Hematopoietic multipotent progenitor cell treated with erythropoietin and hydrocortisone succinate and interleukin-3 and kit ligand, for 6 days (in vitro differentiated cells): ENCODE data around the gene DPM1.

Experiments used
- DNase-seq: peaks from one replicate; pipeline ENCODE4 v3.0.0-alpha.2; 2015

DPM1 gene

DNA sequence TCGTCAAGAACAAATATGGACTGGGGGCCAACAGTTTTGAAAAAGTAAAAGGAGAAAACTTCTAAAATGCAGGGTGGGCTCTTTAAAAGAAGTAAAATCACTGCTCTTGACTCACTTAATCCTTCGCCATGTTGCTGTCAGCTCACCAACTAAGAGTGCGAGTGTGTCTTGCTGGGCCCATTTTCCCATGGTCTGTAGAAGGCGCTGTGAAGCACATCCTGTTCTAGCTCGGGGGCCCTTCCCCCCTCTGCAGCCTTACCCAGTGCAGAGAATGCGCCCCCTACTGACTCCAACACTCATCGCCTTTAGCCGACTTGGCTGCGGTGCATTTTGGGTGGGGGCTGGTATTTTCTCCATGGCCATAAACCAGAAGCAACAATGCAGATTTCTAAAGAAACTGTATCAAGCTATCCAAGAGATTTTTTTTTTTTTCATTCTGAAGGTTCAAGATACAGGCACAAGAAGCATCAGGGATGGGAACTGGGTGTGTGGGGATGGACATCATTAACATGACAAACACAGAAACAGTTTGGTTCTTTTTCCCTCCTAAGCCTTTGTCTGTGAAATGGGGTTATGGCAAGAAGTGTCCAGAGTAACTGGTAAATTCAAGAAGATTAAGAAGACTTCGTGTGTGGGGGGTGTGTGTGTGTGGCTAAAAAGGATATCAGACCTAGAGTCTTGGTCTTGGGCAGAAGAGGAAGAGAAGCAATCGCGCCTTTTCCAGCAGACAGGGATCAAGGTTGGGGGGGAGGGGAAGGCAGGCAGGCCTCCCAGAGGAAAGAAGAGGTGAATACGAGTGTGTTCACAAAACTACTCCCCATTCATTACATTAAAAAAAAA is 28.8 kb downstream of the DPM1 start:
- peak; percentile 99 for DNase-seq

DNA sequence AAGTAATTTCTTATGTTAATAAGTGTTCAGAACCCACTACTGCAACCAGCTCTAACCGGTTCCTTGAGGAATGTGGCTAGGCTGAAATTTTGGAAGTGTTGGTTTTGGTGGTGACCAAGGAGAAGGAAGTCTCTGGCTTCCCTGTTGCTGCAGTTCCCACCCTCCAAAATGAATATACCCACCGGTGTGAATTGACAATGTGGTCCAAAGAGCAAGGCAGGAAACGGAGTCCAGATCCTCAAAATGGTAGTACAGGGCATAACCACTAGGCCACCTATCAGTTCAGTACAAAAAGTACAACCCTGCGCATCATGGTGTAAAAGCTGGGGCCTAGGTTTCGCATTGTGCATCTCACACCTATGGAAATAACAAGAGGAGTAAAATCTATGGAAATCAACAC is 29.9 kb downstream of the DPM1 start:
- no peak for DNase-seq

DNA sequence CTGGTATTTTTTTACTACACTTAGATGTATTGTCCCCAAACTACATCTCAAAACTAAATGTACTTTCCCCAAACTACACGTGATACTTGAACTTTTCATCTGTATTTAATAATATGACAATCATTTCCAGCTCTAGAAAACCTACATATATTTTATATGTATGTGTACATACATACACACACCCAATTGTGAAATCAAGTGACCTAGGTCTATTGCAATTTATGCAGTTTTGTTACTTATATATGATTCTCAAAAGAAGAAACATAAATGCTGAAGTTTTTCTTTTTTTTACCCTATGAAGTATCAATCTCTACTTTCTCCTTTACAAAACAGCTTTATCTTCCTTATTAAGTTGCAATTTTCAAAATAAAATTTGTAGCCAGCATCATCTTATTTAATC is 31.8 kb downstream of the DPM1 start:
- no peak for DNase-seq

DNA sequence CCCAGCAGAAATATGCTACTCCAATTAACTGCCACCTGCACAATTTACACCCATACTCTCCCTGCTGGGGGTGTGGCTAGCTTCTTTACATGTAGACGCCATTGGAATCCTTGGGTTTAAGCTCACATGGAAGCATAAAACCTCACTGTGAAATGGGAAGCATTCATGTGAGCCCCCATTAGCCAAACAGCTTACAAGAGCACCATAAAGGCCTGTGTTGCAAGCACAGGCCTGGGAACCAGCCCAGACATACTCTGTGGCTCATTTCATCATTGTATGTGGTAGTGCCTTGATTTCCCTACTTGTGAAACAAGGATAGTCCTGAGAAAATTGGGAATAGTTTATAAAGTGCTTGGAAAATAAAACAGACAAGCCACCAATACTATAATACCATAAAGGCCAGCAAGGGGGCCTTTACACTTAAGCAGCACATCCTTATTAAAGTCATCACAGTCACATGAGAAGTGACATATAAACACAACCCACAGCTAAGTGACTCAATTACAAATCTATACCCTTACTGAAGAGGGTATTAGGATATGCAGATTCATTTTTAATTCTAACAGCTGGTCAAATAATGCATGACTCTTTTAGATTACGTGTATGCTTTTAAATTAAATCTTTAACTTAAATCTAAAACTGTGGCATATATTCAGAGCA is 33.9 kb downstream of the DPM1 start:
- no peak for DNase-seq

DNA sequence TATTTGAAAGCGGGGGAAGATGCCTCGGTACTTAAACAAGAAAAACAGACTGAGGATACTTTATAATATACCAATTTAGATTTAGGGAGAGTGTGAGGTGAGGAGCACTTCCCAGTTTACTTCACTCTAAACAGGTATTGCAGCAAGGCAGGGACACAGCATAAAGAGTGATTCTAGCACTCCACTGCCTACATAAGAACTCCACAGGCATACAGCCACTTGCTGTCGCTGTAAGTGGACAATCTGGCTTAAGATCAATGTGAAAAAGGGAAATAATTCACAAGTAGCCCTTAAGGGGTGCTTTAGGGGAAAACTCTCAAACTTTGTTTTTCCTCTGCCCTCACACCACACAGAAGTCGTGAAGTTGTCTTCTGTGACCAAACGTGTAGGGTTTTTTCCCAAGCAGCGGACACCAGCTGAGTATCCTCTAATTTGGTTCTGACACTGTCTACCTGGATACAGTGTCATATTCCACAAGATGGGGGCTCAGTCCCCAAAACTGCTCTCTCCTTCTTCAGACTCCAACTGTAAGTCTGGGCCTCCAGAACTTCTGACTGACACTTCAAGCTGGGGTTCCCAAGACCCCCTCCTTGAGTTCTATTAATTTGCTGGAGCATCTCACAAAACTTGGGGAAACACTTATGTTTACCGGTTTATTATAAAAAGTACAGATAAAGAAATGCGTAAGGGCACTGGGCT is 36.4 kb downstream of the DPM1 start:
- no peak for DNase-seq

DNA sequence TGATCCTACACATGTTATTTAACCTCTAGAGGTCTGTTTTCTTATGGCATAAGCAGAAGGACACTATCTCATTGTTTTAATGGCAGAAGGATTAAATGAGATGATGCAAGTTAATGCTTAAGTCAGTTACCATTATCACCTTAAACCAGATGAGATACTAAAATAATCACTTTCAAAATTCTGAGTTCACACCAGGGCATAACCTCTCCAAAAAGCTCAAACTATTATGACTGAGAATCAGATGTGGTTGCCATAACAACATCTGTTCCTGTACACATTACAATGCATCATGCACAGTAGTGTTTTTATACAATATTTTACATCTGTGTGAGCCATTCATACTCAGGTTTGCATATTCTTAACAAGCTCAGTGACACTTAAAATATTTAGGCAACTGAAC is 37.3 kb downstream of the DPM1 start:
- DNase-seq = peak; percentile 64

DNA sequence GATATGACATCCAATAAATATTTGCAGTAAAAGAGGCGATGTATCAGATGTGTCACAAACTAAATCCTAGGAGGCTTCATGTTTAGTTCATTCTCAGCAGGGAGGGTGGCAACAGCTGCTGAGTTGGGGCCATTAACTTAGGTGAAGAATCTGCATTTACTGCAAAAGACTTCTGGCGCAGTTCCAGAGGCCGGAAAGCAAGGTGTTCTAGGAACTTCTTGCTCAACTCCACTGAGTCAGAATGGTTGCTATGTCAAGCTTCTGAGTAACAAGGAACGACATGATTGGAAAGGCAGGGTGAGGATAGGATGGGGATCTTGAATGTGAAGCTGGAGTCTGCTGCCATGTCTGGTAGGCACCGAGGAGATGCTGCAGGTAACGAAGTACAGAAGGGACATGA is 38.8 kb downstream of the DPM1 start:
- no peak for DNase-seq

DNA sequence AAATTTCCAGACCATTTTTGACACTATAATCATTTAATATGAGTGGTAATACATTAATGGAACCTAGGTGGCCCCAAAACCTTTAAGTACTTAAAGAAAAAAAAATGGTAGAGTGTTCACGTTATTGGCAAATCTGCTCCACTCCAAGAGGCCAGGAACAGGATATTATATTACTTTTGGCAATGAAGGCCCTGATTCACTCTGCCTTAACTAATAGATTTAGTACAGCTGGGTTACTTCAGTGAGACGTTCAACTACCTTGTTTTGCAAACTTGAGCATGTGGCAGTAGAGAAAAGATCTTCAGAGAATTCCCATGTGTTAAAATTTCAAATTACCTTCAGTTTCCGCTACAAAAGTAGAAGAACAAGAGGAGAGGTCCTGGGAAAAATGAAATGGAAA is 39.9 kb downstream of the DPM1 start:
- DNase-seq = no peak

DNA sequence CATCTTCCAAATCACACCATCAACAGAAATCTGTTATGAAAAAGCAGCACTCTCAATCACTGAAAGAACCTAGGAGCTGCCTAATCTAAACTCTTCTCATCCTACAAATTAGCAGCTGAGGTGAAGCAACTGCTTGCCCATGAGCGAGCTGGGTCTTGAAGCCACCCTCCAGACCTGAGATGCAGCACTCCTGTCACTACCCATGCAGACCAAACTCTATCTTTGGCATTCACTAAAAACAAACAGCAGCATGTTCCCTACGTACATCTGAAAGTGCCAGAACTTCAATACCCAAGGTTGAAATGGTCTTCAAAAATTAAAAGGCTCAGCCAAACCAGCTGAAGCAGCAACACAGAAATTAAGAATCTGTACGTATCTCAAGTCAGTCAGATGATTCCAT is 41.4 kb downstream of the DPM1 start:
- DNase-seq = no peak

DNA sequence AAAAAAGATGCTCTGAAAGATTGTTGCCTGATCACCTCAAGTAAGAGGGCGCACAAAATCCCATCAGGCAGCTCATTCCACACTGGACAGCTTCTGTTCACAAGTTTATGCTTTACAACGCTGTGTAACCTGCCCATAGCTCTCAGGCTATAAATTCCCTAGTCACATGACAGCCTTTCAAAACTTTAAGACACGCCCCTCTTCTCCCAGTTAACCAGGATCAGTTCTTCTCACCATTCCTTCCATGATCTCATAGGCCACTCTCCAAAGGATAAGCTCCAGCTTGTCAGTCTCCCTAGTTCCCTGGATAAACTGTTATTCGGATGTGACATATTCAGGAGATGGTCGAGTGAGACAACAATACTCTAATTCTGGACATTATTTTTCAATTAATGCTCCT is 42.1 kb downstream of the DPM1 start:
- no peak for DNase-seq

DNA sequence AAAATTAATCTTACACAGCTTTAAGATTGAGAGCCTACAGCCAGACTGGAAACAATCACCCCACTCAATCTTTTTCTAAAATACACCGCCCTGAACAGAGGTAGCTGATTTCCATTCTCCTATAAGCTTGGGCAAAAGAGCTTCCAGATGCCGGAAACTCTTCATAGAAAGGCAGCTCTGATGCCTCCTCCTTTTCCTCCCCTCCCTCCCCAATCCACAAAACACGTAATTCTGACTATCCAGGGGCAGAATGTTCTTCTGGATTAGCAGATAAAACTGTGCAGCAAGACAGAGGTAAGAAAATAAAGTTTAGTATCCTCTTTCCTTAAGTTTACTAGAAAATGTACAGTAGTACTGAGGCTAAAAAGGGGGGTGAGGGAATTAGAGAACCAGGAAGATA is 42.9 kb downstream of the DPM1 start:
- no peak for DNase-seq

DNA sequence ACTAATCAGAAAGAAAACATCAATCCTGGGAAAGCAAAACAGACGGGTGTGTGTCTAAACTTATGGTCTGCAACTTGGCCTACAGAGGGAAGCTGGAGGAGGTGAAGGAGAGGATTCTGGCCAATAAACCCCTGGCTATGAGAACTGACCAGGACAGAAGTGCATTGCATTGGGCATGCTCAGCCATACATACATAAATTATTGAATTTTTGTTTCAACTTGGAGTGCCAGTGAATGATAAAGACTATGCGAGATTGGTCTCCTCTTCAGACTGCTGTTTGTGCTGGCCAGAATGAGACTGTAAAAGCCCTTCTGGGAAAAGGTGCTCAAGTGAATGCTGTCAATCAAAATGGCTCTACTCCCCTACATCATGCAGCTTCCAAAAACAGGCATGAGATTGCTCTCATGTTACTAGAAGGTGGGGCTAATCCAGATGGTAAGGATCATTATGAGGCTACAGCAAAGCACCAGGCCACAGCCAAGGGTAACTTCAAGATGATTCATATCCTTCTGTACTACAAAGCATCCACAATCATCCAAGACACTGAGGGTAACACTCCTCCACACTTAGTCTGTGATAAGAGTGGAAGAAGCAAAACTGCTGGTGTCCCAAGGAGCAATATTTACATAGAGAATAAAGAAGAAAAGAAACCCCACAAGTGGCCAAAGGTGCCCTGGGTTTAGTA is 44.5 kb downstream of the DPM1 start:
- DNase-seq = no peak

DNA sequence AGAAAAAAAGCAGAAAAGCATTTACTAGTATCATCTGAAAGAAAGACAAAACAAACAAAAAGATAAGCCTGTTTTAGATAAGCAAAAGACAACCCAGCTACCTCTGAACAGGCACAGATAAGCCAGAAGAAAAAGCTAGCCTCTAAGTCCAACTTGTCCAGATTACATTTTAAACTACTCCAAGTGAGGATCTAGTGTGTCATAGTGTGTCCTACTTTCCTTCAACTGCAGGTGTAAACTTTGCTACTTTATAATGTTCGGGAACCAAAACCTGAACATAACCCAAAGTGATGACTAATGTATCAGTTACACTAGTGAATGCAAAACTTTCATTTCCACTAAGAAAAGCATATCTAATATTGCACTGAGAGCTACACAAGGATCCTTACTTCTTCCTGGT is 46.6 kb downstream of the DPM1 start:
- DNase-seq = no peak

DNA sequence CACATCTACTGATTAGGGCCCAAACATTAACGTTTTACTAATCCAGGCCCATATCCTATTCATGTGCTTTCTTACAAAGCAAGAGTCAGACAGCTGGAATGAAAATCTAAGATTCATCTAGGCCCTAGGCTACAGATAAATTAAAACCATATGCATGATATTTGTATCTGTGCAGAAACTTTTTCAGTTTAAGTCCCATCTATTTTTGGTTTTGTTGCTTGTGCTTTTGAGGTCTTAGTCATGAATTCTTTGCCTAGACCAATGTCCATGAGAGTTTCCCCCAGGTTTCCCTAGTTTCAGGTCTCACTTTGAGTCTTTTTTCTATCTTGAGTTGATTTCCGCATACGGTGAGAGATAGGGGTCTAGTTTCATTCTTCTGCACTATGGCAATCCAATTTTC is 47.3 kb downstream of the DPM1 start:
- DNase-seq = no peak

DNA sequence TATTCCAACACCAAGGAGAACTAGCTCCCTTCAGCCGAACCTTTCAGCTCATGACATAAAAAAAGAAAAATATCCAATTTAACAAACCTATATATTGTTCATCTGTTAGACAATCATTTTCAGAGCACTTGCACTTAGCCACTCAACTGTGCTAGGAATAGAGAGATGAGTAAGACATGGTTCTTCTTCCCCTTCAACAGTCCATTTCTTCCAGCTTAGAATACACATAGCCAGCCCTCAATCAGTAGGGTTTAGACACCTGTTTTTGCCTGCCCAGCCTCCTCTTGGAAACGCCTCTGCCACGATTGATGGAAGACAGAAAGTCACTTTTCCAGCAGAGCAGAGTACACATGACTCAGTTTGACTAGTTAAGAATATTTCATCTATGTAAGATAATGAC is 48.9 kb downstream of the DPM1 start:
- no peak for DNase-seq

DNA sequence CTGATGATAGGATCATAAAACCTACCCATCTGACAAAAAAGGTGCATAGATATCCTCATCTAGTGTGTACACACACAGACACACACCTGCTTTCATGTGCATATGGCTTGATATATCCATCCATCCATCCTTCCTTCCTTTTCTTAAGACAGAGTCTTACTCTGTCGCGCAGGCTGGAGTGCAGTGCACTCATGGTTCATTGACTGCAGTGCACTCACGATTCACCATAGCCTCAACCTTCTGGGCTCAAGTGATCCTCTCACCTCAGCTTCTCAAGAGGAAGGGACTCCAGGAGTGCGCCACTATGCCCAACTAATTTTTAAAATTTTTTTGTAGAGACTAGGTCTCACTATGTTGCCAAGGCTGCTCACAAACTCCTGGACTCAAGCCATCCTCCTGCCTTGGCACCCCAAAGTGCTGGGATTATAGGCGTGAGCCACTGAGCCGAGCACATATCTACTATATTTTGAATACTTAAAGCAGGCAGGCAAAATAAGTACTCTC is 54.2 kb downstream of the DPM1 start:
- no peak for DNase-seq

DNA sequence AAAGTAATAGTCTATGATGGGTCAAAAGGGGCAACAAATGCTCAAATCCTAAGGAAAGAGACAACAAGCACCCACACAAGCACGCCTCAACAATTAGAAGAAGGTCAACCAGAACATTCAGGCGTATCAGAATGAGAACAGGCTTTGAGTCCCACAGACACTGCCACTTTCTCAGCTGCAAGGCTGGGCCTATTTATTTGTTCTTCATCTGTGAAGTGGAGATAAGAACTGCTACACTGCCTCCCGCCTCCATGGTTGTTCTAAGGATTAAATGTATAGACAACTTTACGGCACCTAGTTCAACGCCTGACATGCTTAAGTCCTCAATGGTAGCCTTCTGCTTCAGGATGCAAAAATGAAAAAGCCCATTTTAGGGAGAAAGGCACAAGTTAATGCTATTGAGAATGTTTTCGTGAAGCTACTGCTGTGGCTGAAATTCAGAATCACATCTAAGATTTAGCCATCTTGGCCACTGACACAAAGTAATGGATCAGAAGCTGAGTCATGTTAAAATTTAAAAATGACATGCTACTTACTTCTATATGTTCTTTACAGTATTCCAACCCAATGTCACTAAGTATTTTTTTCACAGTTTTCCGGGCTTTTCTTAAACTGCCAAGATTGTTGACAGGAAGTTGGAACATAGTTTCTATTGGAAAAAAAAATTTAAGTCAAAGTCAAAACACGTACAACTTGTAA is 54.8 kb downstream of the DPM1 start:
- DNase-seq = peak; percentile 94

DNA sequence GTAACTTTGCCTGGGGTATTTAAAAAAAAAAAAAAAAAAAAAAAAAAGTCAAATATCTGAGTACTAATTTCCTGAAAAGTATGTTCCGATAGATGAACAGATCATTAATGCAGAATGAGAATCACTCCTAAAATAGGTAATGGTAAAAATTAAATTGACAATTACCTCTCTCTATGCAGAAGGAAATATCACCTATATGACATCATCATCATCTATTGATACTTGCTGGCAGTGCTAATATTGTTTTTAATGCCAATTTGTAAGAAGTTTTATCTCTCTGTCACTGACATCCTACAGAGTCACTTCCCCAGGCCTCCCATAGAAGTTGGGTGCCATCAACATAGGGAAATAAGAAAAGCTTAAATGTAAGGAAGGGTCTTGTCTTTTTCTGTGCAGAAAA is 57.0 kb downstream of the DPM1 start:
- DNase-seq = no peak

DNA sequence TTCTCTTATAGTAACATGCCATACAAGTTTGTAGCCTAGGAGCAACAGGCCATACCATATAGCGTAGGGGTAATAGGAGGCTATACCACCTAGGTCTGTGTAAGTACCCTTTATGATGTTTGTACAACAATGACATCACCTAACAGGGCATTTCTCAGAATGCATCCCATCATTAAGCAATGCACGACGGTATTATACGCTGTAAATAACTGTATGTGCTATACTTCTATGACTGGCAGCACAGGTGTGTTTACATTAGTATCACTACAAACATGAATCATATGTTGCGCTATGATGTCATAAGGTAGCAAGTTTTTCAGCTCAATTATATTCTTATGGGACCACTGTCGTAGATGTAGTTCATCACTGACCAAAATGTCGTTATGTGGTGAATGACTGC is 58.1 kb downstream of the DPM1 start:
- no peak for DNase-seq

DNA sequence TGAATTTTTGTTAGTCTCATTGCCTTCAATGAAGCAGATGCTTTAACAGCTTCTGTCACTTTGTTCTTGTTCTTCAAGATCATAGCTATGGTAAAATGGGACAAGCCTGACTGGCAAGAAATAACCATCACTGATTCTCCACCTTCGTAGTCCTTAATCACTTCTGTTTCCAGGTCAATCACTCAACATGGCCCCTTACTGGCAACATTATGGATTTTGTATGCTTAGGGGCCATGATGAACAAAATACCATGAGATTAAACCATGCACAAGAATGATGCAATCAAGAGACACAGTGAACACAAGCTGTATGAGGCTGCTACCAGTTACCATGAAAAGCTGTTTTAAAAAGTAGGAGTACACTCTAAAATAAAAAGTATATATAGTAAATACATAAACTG is 59.9 kb downstream of the DPM1 start:
- DNase-seq = no peak

DNA sequence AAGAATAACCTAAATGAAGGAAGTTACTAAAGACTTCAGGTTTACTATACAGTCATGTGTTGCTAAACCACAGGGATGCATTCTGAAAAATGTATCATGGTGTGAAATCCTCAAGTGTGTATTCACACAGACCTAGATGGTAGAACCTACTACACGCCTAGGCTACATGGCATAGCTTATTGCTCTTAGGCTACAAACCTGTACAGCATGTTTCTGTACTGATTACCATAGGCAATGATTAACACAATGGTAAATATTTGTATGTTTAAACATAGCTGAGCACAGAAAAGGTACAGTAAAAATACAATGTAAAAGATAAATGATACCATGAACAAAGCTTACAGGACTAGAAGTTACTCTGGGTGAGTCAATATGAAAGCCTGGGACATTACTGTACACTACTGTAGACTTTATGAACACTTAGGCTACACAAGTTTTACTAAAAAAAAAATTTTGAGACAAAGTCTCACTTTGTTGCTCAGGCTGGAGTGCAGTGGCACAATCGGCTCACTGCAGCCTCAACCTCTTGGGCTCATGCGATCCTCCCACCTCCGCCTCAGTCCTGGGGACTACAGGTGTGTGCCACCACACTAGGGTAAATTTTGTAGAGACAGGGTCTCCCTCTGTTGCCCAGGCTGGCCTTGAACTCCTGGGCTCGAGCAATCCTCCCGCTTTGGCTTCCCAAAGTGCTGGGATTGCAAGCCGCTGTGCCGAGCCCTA is 63.1 kb downstream of the DPM1 start:
- DNase-seq = no peak

DNA sequence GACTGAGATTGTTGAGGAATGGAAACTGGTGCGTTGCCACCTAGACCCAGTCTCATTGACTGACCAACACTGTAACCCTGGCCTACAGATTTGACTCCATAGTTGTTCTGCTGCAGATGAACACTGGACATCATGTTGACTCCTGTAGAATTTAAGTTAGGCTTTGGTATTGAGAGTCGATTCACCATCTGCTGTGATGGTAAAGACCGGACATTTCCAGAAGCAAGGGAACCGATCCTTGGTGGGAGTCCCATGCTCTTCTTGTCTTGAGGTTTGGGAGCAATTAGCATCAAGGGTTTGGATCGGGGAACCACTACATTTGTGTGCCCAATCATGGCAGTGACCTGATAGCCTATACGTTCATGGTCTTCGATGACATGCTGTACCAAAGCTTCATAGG is 64.7 kb downstream of the DPM1 start:
- DNase-seq = no peak
